ENCODE data around the gene CCDC28B.

DNA sequence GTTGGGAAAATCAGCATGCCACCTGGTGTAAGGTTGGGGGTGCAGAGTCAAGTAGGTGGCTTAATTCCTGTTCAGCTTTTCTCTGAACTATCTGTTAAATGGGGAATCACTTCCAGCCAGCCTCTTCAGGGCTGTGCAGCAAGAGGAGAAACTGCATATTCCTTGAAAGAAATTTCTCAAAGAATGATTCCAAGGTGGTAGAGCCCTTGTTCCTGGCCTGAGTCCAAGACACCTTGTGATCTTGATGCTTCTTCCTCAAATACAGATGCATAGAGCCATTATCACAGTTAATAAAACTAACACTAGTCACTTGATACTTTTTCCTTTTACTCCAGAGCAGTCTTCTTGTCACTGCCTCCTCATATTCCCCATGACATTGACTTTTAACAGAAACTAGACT lies 15.7 kb upstream of the CCDC28B start:
- TF ChIP-seq, protein P1, sequence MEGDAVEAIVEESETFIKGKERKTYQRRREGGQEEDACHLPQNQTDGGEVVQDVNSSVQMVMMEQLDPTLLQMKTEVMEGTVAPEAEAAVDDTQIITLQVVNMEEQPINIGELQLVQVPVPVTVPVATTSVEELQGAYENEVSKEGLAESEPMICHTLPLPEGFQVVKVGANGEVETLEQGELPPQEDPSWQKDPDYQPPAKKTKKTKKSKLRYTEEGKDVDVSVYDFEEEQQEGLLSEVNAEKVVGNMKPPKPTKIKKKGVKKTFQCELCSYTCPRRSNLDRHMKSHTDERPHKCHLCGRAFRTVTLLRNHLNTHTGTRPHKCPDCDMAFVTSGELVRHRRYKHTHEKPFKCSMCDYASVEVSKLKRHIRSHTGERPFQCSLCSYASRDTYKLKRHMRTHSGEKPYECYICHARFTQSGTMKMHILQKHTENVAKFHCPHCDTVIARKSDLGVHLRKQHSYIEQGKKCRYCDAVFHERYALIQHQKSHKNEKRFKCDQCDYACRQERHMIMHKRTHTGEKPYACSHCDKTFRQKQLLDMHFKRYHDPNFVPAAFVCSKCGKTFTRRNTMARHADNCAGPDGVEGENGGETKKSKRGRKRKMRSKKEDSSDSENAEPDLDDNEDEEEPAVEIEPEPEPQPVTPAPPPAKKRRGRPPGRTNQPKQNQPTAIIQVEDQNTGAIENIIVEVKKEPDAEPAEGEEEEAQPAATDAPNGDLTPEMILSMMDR (IDR thresholded peaks at IDR 0.05), result no peak
- TF ChIP-seq, protein P2, sequence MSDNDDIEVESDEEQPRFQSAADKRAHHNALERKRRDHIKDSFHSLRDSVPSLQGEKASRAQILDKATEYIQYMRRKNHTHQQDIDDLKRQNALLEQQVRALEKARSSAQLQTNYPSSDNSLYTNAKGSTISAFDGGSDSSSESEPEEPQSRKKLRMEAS (IDR thresholded peaks at IDR 0.05), result no peak
- no peak for TF ChIP-seq CEBPB (IDR thresholded peaks at IDR 0.05)
- no peak for TF ChIP-seq POLR2A (IDR thresholded peaks at IDR 0.05; ENCODE audit: low read length)
- no peak for TF ChIP-seq SREBF2 (IDR thresholded peaks at IDR 0.05)
- TF ChIP-seq JUN (IDR thresholded peaks at IDR 0.05), result no peak
- TF ChIP-seq HOXA7 (CRISPR knock-in tag; IDR thresholded peaks at IDR 0.05), result no peak

Data from A549 (cell line).